NT2/D1 (cell line): Measurements from ENCODE around the gene PDHB.

Experiments used
- DNase-seq: peaks from one replicate; pipeline ENCODE4 v3.0.0-alpha.2; 2011; ENCODE audit warnings: low read depth, low spot score
- H3K27me3 ChIP-seq: 2 replicates; pipeline ENCODE4 v1.6.0; 2011; ENCODE audit warnings: mild to moderate bottlenecking; ENCODE audit not compliant: insufficient read length, insufficient read depth
- H3K36me3 ChIP-seq: 2 replicates; pipeline ENCODE4 v1.6.1; 2011; ENCODE audit warnings: mild to moderate bottlenecking, low read length, mixed read lengths; ENCODE audit not compliant: insufficient read depth, insufficient read length
- H3K4me1 ChIP-seq: 2 replicates; pipeline ENCODE4 v1.5.1; 2011; ENCODE audit not compliant: insufficient read depth, insufficient read length
- H3K4me3 ChIP-seq: 2 replicates; pipeline ENCODE4 v1.5.1; 2011; ENCODE audit warnings: low read depth; ENCODE audit not compliant: insufficient read length
- H3K9ac ChIP-seq: 2 replicates; pipeline ENCODE4 v1.6.0; 2011; ENCODE audit warnings: low read depth; ENCODE audit not compliant: insufficient read length
- H3K9me3 ChIP-seq: 2 replicates; pipeline ENCODE4 v1.5.1; 2011; ENCODE audit warnings: mild to moderate bottlenecking, low read length; ENCODE audit not compliant: insufficient read depth
- SUZ12 ChIP-seq: IDR thresholded peaks from 2 replicates; pipeline ENCODE4 v1.6.1; 2011; ENCODE audit not compliant: insufficient read length, insufficient read depth; ENCODE audit errors: extremely low read depth
- YY1 ChIP-seq: IDR thresholded peaks from 2 replicates; pipeline ENCODE4 v1.6.1; 2011; ENCODE audit not compliant: insufficient read length, insufficient read depth
- ZNF274 ChIP-seq: IDR thresholded peaks from 2 replicates; pipeline ENCODE4 v1.6.1; 2011; ENCODE audit warnings: mild to moderate bottlenecking, low read depth, low read length

PDHB gene

GRCh38 chr3:58421004-58421403 is 12.6 kb downstream of the PDHB start:
- peaks cover 57% of the 10 kb centered on the region for H3K36me3 ChIP-seq
- DNase-seq, result no peak
- H3K4me3 ChIP-seq, result no peak overlapping the region
- no peak for TF ChIP-seq YY1
- TF ChIP-seq ZNF274, result no peak
- TF ChIP-seq SUZ12, result no peak
- H3K9ac ChIP-seq, result no peak overlapping the region
- no peaks in the 10 kb centered on the region for H3K9me3 ChIP-seq
- no peaks in the 10 kb centered on the region for H3K27me3 ChIP-seq
- H3K4me1 ChIP-seq, result peaks cover 5% of the 10 kb centered on the region

- H3K4me1 ChIP-seq, result peaks cover 5% of the 10 kb centered on the region
- peaks cover 46% of the 10 kb centered on the region for H3K36me3 ChIP-seq
- no peak for DNase-seq
- no peak for TF ChIP-seq SUZ12
- TF ChIP-seq ZNF274, result no peak
- no peak for TF ChIP-seq YY1
- H3K4me3 ChIP-seq, result no peak overlapping the region
- no peaks in the 10 kb centered on the region for H3K27me3 ChIP-seq
- H3K9me3 ChIP-seq, result no peaks in the 10 kb centered on the region
- H3K9ac ChIP-seq, result no peak overlapping the region
Measured at GRCh38 chr3:58419780-58420507, 13.7 kb downstream of the PDHB start.

GRCh38 chr3:58418227-58418626 is 15.4 kb downstream of the PDHB start:
- DNase-seq, result no peak
- TF ChIP-seq YY1 (no peak), ZNF274 (no peak), SUZ12 (no peak)
- Histone ChIP-seq H3K36me3 (peaks cover 29% of the 10 kb centered on the region), H3K4me3 (no peak overlapping the region), H3K4me1 (peaks cover 5% of the 10 kb centered on the region), H3K9ac (no peak overlapping the region), H3K9me3 (no peaks in the 10 kb centered on the region), H3K27me3 (no peaks in the 10 kb centered on the region)

- no peak overlapping the region for H3K4me3 ChIP-seq
- no peaks in the 10 kb centered on the region for H3K27me3 ChIP-seq
- DNase-seq, result no peak
- TF ChIP-seq YY1 (no peak), SUZ12 (no peak), ZNF274 (no peak)
- no peak overlapping the region for H3K9ac ChIP-seq
- no peaks in the 10 kb centered on the region for H3K9me3 ChIP-seq
- H3K4me1 ChIP-seq, result peaks cover 9% of the 10 kb centered on the region
- H3K36me3 ChIP-seq, result peaks cover 18% of the 10 kb centered on the region
Measured at GRCh38 chr3:58417075-58417474, 16.6 kb downstream of the PDHB start.

DNA sequence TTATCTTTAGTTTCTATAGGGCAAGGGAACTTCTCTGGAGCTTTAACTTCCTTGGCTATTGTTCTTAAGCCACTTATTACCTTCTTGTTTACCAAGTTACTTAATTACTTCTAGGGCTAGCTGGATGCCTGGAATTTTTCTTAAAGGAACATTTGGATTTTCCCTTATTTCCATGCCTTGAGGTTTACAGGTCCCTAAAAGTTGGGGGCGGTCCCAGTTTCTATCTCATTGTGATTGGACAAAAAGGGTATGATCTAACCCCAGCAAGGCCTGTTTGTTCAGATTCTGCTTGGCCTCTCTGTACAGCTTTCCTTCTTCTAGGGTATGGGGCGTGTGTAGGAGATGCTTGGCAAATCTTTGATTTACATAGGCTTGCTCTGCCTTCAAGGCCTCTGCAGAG is 17.4 kb downstream of the PDHB start:
- TF ChIP-seq YY1 (no peak), ZNF274 (no peak), SUZ12 (no peak)
- Histone ChIP-seq H3K4me1 (peaks cover 9% of the 10 kb centered on the region), H3K9me3 (no peaks in the 10 kb centered on the region), H3K4me3 (no peak overlapping the region), H3K36me3 (peaks cover 17% of the 10 kb centered on the region), H3K27me3 (no peaks in the 10 kb centered on the region), H3K9ac (no peak overlapping the region)
- no peak for DNase-seq

DNA sequence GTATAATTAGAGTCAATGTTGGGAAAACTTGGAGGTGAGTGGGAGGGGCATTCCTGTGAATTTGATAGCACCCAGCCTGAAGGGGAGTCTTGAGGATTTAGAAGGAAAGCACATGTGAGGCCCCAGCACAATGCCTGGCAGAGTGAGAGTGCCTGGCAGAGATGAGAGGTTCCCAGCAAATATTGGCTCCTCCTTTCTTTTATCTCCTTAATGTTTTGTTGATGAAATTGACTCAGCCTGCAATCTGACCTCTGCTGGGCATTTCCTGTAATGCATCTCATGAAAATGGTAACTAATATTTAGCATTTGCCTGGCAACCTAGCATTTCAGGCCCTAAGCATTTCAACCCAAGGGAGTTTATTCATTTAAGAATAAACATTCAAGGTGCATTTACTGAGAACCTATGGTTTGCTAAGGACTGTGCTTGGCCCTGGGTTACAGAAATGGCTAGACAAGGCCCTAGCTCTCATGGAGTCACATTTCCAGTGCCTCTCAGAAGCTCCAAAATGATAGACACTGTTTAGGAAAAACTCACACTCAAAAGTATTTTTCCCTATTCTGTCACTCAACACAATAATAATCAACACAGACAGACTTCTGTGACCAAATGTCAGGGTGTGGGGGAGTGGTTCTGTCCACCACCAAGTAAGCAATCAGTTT is 19.0 kb downstream of the PDHB start:
- Histone ChIP-seq H3K9ac (no peak overlapping the region), H3K36me3 (peaks cover 7% of the 10 kb centered on the region), H3K4me3 (no peak overlapping the region), H3K9me3 (no peaks in the 10 kb centered on the region), H3K4me1 (peaks cover 9% of the 10 kb centered on the region), H3K27me3 (no peaks in the 10 kb centered on the region)
- no peak for DNase-seq
- TF ChIP-seq ZNF274 (no peak), SUZ12 (no peak), YY1 (no peak)
